CD14-positive monocyte (primary cell): ENCODE results near the gene ERCC2. TPM values are rescaled to one million over a fixed set of nuclear protein-coding genes. Genes with fewer than 3 reads are reported as not detected.

Experiments
- DNase-seq, 3 donors: peaks; one replicate each; pipeline ENCODE4 v3.0.0-alpha.2; 2011 to 2022
- H2AFZ ChIP-seq: 2 replicates; pipeline ENCODE4 v1.6.0; 2012; ENCODE audit warnings: mild to moderate bottlenecking, low read depth, low read length, inconsistent platforms; ENCODE audit not compliant: insufficient read depth, poor library complexity, severe bottlenecking
- H3K27ac ChIP-seq, 2 donors: 1 replicate in 1 of 2; 2 replicates in 1 of 2; pipeline ENCODE4 v1.5.1; 2012 to 2013; ENCODE audit warnings: low read length in 2 of 2, control low read depth in 1 of 2, inconsistent platforms in 1 of 2, low read depth in 1 of 2, mild to moderate bottlenecking in 1 of 2
- H3K27me3 ChIP-seq, 2 donors: one replicate each; pipeline versions ENCODE4 v1.6.0 to v1.6.1; 2011 to 2013; ENCODE audit warnings: low read length in 2 of 2; ENCODE audit not compliant: control insufficient read depth in 2 of 2, insufficient read depth in 2 of 2
- H3K36me3 ChIP-seq, 2 donors: replicated peaks in 1 of 2; 1 replicate in 1 of 2; 2 replicates in 1 of 2; pipeline versions ENCODE4 v1.5.1 to v1.6.1; 2012 to 2013; ENCODE audit warnings: low read length in 2 of 2, control low read depth in 1 of 2, inconsistent platforms in 1 of 2, mild to moderate bottlenecking in 1 of 2; ENCODE audit not compliant: insufficient read depth in 2 of 2, control insufficient read depth in 1 of 2
- H3K4me1 ChIP-seq, 2 donors: 1 replicate in 1 of 2; 2 replicates in 1 of 2; pipeline versions ENCODE4 v1.5.1 to v1.6.1; 2012 to 2013; ENCODE audit warnings: low read length in 2 of 2, control low read depth in 1 of 2, inconsistent platforms in 1 of 2, mild to moderate bottlenecking in 1 of 2, moderate library complexity in 1 of 2; ENCODE audit not compliant: insufficient read depth in 2 of 2, control insufficient read depth in 1 of 2
- H3K4me2 ChIP-seq: replicated peaks from 2 replicates; pipeline ENCODE3; 2012; ENCODE audit warnings: low read length, moderate library complexity, mild to moderate bottlenecking; ENCODE audit not compliant: poor library complexity, severe bottlenecking; ENCODE audit errors: extremely low read depth
- H3K4me3 ChIP-seq, 3 experiments: fragments of 200-600 bp in 1 of 3; sonication (generic) in 1 of 3; replicated peaks in 1 of 3; 1 replicate in 2 of 3; 2 replicates in 1 of 3; pipeline ENCODE4 v1.5.1; 2011 to 2013; ENCODE audit warnings: low read length in 3 of 3, mild to moderate bottlenecking in 3 of 3, control low read depth in 2 of 3, low read depth in 2 of 3, inconsistent platforms in 1 of 3, moderate library complexity in 1 of 3
- H3K79me2 ChIP-seq: 2 replicates; pipeline ENCODE4 v1.6.0; 2012; ENCODE audit warnings: mild to moderate bottlenecking, control low read depth, inconsistent platforms, low read length, moderate library complexity; ENCODE audit not compliant: insufficient read depth
- H3K9ac ChIP-seq: 2 replicates; pipeline ENCODE4 v1.6.0; 2017; ENCODE audit warnings: low read length, mild to moderate bottlenecking; ENCODE audit not compliant: insufficient read depth, poor library complexity, severe bottlenecking
- H3K9me3 ChIP-seq, 2 donors: replicated peaks in 1 of 2; 1 replicate in 1 of 2; 2 replicates in 1 of 2; pipeline versions ENCODE4 v1.5.1 to v1.6.1; 2012 to 2013; ENCODE audit warnings: low read length in 2 of 2, control low read depth in 1 of 2; ENCODE audit not compliant: control insufficient read depth in 1 of 2, insufficient read depth in 1 of 2
- H4K20me1 ChIP-seq: 2 replicates; pipeline ENCODE4 v1.6.0; 2012; ENCODE audit warnings: mild to moderate bottlenecking, low read length, control low read depth, moderate library complexity; ENCODE audit not compliant: insufficient read depth
- H3K27ac Mint-ChIP-seq, 7 donors: one replicate each; pipeline ENCODE4 v1.8.0; 2020; ENCODE audit warnings: mild to moderate bottlenecking in 7 of 7, mixed read lengths in 7 of 7, moderate library complexity in 6 of 7, inconsistent platforms in 2 of 7
- H3K27me3 Mint-ChIP-seq, 3 donors: one replicate each; pipeline ENCODE4 v1.8.0; 2021 to 2022; ENCODE audit warnings: low read depth in 3 of 3, mild to moderate bottlenecking in 3 of 3, mixed read lengths in 3 of 3, moderate library complexity in 3 of 3, inconsistent platforms in 1 of 3
- H3K36me3 Mint-ChIP-seq, 2 donors: one replicate each; pipeline ENCODE4 v1.8.0; 2020; ENCODE audit warnings: mixed read lengths in 2 of 2, inconsistent platforms in 1 of 2, mild to moderate bottlenecking in 1 of 2
- H3K4me1 Mint-ChIP-seq: one replicate; pipeline ENCODE4 v1.8.0; 2020; ENCODE audit warnings: mild to moderate bottlenecking, mixed read lengths
- H3K4me3 Mint-ChIP-seq, 2 donors: one replicate each; pipeline ENCODE4 v1.8.0; 2020; ENCODE audit warnings: mild to moderate bottlenecking in 2 of 2, mixed read lengths in 2 of 2, moderate library complexity in 1 of 2
- H3K9me3 Mint-ChIP-seq, 7 donors: one replicate each; pipeline ENCODE4 v1.8.0; 2020 to 2022; ENCODE audit warnings: mixed read lengths in 7 of 7, mild to moderate bottlenecking in 6 of 7, moderate library complexity in 6 of 7, inconsistent platforms in 2 of 7
- WGBS: methylation state at CpG from one replicate; pipeline ENCODE4 v1.1.5; 2013; ENCODE audit warnings: missing lambda C conversion rate; ENCODE audit not compliant: insufficient coverage; 5-methylcytosine and 5-hydroxymethylcytosine counted together
- intact Hi-C, 2 donors: fragments of 100-400 bp; cut with micrococcal nuclease; formaldehyde crosslinking; loops; one replicate each; pipeline versions ENCODE4 v1.15.0 to v1.15.1; 2023
- polyA plus RNA-seq, 3 donors: library from polyadenylated mRNA; depleted of rRNA in 1 of 3; unstranded in 2 of 3; stranded (reverse) in 1 of 3; fragments of 300-500 nt in 2 of 3; fragments of >200 nt in 1 of 3; fragmentation: Illumina TruSeq in 2 of 3; gene quantifications; 1 replicate in 2 of 3; 2 replicates in 1 of 3; pipeline ENCODE4 v1.2.3, GENCODE V29; 2012 to 2021
- TF ChIP-seq, protein P1 (sequence below): fragments of 200-600 bp; IDR thresholded peaks from one replicate; pipeline ENCODE4 v1.8.0; 2022; ENCODE audit warnings: antibody characterized with exemption, mild to moderate bottlenecking

ERCC2 gene
- polyA plus RNA-seq, 3 donors = 4.0 to 20.0 (median 4.4) TPM

DNA sequence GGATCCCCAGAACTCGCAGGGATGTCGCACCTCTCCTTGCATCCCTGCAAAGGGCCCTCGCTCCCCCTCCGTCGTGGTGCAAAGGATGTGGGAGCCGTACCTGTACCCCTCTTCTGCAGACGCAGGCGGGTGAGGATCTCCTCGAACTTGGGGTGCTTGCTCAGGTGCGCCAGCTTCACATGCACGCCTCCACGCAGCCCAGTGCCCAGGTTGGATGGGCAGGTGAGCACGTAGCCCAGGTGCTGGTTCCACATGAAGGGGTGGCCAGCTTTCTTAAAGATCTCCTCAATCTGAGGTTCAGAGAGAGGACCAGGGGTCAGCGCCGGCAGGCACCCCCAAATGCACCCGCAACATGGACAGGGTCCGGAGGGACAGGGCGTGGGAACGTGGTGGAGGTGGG is 63.0 kb downstream of the ERCC2 start:
- intact Hi-C loops = no loop called here
- no peaks in the 10 kb centered on the region for H3K36me3 ChIP-seq
- Mint-ChIP-seq H3K9me3 (peaks cover 2 to 11% (median 7%) of the 10 kb centered on the region in 7 donors), H3K36me3 (peaks cover 4 to 5% of the 10 kb centered on the region in 2 donors), H3K27ac (no peak overlapping the region), H3K4me3 (no peak overlapping the region), H3K27me3 (peaks cover 4 to 15% (median 7%) of the 10 kb centered on the region in 3 donors), H3K4me1 (peaks cover 10% of the 10 kb centered on the region)
- peaks cover 0 to 4% of the 10 kb centered on the region in 2 donors for H3K9me3 ChIP-seq
- H4K20me1 ChIP-seq = no peaks in the 10 kb centered on the region
- no peaks in the 10 kb centered on the region for H3K27me3 ChIP-seq
- H3K4me1 ChIP-seq = peaks cover 3 to 9% of the 10 kb centered on the region in 2 donors
- no peaks in the 10 kb centered on the region for H3K79me2 ChIP-seq
- H3K27ac ChIP-seq = no peak overlapping the region
- no peak overlapping the region for H3K4me2 ChIP-seq
- DNase-seq = no peak
- no peak overlapping the region for H3K4me3 ChIP-seq
- WGBS = 87% methylated on average over 19 of the region's 19 CpGs
- TF ChIP-seq, protein P1, sequence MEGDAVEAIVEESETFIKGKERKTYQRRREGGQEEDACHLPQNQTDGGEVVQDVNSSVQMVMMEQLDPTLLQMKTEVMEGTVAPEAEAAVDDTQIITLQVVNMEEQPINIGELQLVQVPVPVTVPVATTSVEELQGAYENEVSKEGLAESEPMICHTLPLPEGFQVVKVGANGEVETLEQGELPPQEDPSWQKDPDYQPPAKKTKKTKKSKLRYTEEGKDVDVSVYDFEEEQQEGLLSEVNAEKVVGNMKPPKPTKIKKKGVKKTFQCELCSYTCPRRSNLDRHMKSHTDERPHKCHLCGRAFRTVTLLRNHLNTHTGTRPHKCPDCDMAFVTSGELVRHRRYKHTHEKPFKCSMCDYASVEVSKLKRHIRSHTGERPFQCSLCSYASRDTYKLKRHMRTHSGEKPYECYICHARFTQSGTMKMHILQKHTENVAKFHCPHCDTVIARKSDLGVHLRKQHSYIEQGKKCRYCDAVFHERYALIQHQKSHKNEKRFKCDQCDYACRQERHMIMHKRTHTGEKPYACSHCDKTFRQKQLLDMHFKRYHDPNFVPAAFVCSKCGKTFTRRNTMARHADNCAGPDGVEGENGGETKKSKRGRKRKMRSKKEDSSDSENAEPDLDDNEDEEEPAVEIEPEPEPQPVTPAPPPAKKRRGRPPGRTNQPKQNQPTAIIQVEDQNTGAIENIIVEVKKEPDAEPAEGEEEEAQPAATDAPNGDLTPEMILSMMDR = no peak
- no peak overlapping the region for H3K9ac ChIP-seq
- H2AFZ ChIP-seq = no peak overlapping the region

DNA sequence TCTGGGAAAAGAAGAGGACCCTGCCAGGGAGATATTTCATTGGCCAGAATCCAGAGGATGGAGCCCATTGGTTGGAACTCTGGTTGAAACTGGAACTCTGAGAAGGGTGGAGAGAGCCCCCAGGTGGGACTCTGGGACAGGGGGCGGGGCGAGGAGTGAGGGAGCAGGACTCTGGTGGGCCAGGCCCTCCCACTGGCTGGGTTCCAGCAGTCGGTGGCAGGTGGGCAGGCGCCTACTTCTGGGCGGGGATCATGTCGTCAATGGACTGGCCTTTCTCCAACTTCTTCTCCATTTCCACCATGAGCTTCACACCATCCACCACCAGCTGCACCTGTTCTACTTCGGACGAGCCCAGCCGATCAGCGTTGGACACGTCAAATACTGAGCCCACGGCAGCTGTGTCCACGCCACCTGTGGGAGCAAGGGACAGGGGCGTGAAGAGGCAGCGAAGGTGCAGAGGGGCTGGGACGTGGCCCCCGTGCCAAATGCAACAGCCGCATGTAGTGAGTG is 63.8 kb downstream of the ERCC2 start:
- TF ChIP-seq, protein P1 = no peak
- Histone ChIP-seq H3K79me2 (no peaks in the 10 kb centered on the region), H3K27me3 (no peaks in the 10 kb centered on the region), H4K20me1 (no peaks in the 10 kb centered on the region), H3K9ac (no peak overlapping the region), H2AFZ (no peak overlapping the region), H3K4me2 (no peak overlapping the region), H3K4me3 (no peak overlapping the region), H3K4me1 (peaks cover 0 to 5% of the 10 kb centered on the region in 2 donors), H3K27ac (no peak overlapping the region), H3K9me3 (peaks cover 0 to 4% of the 10 kb centered on the region in 2 donors), H3K36me3 (no peaks in the 10 kb centered on the region)
- Mint-ChIP-seq H3K4me3 (no peak overlapping the region), H3K4me1 (peaks cover 6% of the 10 kb centered on the region), H3K36me3 (peaks cover 5 to 10% of the 10 kb centered on the region in 2 donors), H3K9me3 (peaks cover 2 to 11% (median 7%) of the 10 kb centered on the region in 7 donors), H3K27ac (no peak overlapping the region), H3K27me3 (peaks cover 4 to 15% (median 7%) of the 10 kb centered on the region in 3 donors)
- DNase-seq = no peak
- WGBS = 86% methylated on average over 14 of the region's 18 CpGs
- intact Hi-C loops = no loop called here
